GM21367 (cell line): ENCODE measurements around the gene POLE2.
"Not testable (repeated sequence)": the region's sequence is repeated elsewhere in the genome, so short reads cannot be mapped to it uniquely, and the experiment has no call there.

Experiments used
- ATAC-seq: cut with Tn5 transposase; IDR thresholded peaks from one replicate; pipeline ENCODE4 v1.9.1; 2021; ENCODE audit not compliant: unreplicated experiment

Gene POLE2

GRCh38 chr14:49687942-49688700, at the start of gene POLE2:
TSS of gene POLE2 (minus strand) at chr14:49688214. CDS start at chr14:49688203, 11 bp downstream.
- peak; percentile 86 for ATAC-seq

GRCh38 chr14:49735669-49736068, 47.7 kb upstream of the POLE2 start:
- ATAC-seq, result not testable (repeated sequence)

- ATAC-seq, result no peak
Observed at GRCh38 chr14:49733836-49734235, 45.8 kb upstream of the POLE2 start.

GRCh38 chr14:49732896-49733295, 44.9 kb upstream of the POLE2 start:
- no peak for ATAC-seq

- ATAC-seq, result no peak
Observed at GRCh38 chr14:49727171-49727570, 39.2 kb upstream of the POLE2 start.

GRCh38 chr14:49721733-49722435, 33.9 kb upstream of the POLE2 start:
- not testable (repeated sequence) for ATAC-seq

GRCh38 chr14:49720744-49721143, 32.7 kb upstream of the POLE2 start:
- ATAC-seq, result no peak

- ATAC-seq, result not testable (repeated sequence)
Observed at GRCh38 chr14:49710993-49711392, 23.0 kb upstream of the POLE2 start.

GRCh38 chr14:49704471-49704870, 16.5 kb upstream of the POLE2 start:
- not testable (repeated sequence) for ATAC-seq

- no peak for ATAC-seq
Observed at GRCh38 chr14:49703965-49704364, 16.0 kb upstream of the POLE2 start.

- no peak for ATAC-seq
Observed at GRCh38 chr14:49702725-49703124, 14.7 kb upstream of the POLE2 start.

- not testable (repeated sequence) for ATAC-seq
Observed at GRCh38 chr14:49693735-49694124, 5.7 kb upstream of the POLE2 start.

- ATAC-seq, result peak; percentile 68
Observed at GRCh38 chr14:49692811-49693734, 5.1 kb upstream of the POLE2 start, which contains the start of gene KLHDC1. TSS of gene KLHDC1 (plus strand) at chr14:49693120. CDS start at chr14:49693195, 75 bp downstream.

- no peak for ATAC-seq
Observed at GRCh38 chr14:49692193-49692757, 4.3 kb upstream of the POLE2 start.

- ATAC-seq, result no peak
Observed at GRCh38 chr14:49691031-49691430, 3.0 kb upstream of the POLE2 start.

GRCh38 chr14:49688701-49689030, 652 bp upstream of the POLE2 start:
- ATAC-seq, result no peak

- ATAC-seq, result no peak
Observed at GRCh38 chr14:49686425-49686824, 1.6 kb downstream of the POLE2 start.

GRCh38 chr14:49679271-49679670, 8.7 kb downstream of the POLE2 start:
- no peak for ATAC-seq

- ATAC-seq, result no peak
Observed at GRCh38 chr14:49677643-49678042, 10.4 kb downstream of the POLE2 start.

- no peak for ATAC-seq
Observed at GRCh38 chr14:49673586-49673985, 14.4 kb downstream of the POLE2 start.

- ATAC-seq, result no peak
Observed at GRCh38 chr14:49670475-49670874, 17.5 kb downstream of the POLE2 start.
